Inflammatory macrophage (primary cell): ENCODE results near the gene NKAIN2.
"Not testable (repeated sequence)": the region's sequence is repeated elsewhere in the genome, so short reads cannot be mapped to it uniquely, and the experiment has no call there.

Source experiments
- DNase-seq, 2 donors: peaks; one replicate each; pipeline ENCODE4 v3.0.0-alpha.2; 2020 to 2022

The NKAIN2 gene

DNA sequence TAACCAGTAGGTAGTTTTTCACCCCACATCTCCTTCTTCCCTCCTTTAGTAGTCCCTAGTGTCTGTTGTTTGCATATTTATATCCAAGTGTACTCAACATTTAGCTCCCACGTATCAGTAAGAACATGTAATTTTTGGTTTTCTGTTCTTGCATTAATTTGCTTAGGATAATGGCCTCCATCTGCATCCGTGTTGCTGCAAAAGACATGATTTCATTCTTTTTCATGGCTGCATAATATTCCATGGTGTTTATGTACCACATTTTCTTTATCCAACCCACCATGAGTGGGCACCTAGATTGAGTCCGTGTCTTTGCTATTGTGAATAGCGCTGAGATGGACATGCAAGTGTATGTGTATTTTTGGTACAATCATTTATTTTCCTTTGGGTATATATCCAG, 306.8 kb downstream of the NKAIN2 start:
- no peak for DNase-seq

DNA sequence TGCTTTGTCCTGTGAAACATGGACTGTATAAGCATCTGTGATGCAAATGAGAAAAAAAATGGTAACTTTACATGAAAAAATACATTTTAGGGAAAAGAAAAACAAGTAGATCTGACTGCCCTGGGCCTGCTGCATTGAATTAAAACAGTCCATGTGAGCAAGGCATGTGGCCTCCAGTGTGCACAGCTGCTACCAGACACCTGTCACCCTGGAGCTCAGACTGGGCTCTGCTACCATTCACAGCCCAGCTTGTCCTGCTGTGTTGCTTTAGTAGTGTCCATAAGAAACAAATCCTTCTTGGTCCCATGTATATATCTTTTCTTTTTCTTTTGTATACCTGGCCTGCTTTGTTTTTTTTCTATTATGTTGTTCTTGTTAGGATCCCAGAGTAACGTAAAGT, 315.9 kb downstream of the NKAIN2 start:
- DNase-seq: no peak

DNA sequence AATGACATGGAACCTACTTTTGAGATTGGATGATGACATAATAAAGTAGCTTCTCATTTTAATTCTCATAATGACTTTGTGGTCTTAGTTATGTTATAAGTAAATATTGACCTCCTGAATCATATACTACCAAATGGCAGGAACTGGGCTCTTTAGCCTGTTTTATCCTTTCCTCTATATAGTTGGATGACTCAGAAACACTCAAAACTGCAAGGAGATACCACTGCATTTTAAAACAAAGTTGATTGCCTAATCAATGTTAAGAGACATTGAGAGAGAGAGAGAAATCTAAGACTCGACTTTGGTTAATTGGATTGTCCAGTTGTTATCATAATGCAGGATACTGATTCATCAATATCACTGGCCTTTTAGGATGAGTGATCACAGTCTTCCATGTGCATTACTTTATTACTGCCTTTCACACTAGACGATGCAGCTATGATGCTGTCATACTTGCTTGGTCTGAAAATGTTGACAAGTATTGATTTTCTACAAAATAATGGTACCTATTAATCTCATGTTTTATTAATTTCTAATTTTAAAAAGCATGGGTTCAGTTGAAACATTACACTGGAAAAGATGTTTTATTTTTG, 320.0 kb downstream of the NKAIN2 start:
- no peak for DNase-seq

DNA sequence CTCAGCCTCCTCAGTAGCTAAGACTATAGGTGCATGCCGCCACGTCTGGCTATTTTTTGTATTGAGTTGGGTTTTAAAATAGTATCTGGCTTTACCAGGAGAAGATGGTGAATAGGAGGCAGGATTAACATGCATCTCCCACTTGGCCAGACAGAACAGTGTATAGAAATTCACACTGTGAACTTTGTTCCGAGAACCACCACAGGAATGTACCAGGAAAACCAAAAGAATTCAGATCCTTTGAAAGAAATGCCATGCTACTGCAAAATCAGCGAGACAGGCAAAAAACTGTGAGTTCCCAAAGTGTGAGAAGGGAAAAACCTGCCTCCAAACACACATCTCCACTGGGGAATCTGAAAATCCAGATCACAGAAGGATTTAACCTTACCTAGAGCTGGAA, 327.6 kb downstream of the NKAIN2 start:
- no peak for DNase-seq

DNA sequence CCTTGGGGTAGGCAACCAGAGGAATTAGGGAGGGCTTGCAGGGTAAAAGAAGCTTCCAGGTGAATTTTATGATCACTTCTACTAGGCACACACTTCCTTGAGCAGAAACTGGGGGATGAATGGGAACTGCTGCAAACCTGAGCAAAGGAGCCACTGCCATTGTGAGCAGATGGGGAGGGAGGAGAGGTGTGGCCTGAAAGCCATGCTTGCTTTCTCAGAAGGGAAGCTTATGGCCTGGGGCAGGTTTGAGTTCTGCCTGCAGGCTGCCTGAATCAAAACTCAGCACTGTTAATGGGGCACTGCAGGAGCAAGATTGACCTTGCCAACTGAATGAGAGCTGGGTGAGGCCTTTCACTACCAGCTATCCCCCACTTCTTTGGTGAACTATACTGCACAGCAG, 328.1 kb downstream of the NKAIN2 start:
- DNase-seq: no peak

DNA sequence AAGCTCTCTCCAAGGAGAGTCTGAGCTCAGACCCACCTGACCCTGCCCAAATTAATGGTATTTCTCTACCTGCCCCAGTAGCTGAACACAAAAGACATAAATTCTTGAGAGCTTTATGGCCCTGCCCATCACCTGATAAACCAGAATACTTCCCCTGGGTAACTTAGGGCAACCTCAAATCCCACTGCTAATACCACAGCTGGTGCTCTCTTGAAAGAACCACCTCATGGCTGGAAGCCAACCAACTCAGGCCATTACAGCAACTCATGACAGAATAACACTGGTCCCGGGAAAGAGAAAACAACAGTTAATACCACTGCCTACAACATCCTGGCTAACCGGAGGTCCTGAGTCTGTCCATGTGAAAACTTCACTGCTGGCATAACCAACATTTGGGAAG, 328.6 kb downstream of the NKAIN2 start:
- DNase-seq: no peak

DNA sequence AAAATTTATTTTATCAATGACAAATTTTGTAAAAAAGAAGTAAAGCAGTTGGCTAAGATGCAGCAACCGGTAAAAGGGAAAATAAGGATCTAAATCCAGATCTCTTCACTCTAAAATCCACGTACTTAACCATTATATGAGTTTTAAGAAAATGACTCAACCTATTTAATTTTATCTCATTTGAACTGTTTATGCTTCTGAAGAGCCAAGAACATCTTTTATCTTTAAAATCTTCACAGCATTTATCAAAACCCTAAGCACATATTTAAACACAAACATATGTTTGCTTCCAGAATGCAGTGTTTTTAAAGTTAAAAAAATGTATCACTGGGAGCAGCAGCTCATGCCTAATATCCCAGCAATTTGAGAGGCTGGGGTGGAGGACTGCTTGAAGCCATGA, 339.2 kb downstream of the NKAIN2 start:
- DNase-seq: no peak

DNA sequence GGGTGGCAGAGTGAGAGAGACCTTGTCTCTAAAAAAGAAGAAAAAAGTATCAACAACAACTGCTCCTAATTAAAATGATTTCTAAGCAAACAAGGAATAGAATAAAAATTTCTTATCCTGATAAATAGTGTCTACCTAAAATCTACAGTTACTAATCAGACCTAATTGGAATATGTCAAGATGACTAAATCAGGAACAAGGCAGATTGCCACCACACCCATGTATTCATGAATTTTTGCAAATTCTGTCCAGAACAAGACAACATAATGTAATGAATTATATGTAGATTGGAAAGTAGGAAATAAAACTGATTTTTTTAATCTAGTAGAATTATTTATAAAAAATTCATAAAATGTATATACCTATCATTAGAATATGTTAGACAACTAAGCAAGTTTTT, 339.8 kb downstream of the NKAIN2 start:
- DNase-seq: no peak

DNA sequence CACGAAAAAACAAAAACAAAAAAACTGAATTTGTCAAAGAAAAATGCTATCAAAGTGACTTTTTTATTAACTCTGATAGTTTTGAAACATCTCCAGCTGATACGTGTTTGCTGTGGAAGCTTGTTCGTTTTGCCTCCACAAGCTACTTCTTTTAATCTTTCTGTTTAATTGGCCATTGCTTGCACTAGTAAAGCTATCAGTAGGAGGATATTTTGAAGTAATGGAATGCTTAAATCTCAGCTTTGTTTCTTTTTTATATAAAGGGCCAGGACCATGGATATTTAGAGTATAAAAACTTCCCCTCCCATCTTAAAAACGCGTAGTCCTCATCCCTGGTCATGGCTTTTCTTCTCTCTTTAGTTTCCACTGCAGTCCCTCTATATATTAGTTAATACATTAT, 344.0 kb downstream of the NKAIN2 start:
- no peak for DNase-seq

DNA sequence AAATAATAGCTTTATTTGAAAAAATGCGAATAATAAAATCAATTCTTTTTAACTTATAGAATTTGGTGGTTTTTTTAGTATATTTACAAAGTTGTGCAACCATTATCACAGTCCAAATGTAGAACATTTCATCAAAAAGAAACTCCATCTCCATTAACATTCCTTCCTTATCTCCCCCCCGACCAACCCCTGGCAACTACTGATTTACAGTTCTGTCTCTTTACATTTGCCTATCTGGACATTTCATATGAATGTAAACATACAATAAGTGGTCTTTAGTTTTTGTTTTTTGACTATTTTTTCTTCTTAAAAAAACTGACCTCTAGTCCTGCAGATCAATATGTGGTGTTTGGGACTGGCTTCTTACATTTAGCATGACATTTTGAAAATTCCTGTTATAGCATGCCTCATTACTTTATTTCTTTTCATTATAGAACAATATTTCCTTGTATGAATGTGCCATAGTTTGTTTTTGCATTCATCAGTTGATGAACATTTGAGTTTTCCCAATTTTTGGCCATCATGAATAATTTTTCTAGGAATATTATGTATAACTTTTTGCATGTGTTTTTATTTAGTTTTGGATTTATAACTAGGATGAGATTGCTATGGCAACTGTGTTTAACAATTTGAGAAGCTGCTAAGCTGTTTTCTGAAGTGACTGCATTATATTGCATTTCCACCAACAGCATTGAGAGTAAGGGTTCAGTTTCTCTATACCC, 344.7 kb downstream of the NKAIN2 start:
- DNase-seq: no peak

DNA sequence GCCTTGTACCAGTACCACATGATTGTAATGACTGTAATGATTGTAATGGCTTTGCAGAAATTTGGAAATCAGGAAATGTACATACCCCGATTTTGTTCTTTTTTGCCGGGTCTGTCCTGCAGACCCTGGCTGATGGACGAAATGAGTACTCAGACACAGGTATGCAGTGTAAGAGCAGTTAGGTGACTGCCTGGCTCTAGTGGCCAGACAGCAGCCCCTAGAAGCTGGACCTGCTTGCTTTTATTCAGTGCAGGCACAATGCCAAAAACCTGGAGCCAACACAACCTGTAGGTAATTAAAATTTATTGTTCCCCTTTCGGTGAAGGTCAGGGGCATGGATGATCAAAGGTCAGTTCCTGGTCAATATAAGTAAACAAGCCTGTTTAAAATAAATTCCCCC, 346.0 kb downstream of the NKAIN2 start:
- no peak for DNase-seq

DNA sequence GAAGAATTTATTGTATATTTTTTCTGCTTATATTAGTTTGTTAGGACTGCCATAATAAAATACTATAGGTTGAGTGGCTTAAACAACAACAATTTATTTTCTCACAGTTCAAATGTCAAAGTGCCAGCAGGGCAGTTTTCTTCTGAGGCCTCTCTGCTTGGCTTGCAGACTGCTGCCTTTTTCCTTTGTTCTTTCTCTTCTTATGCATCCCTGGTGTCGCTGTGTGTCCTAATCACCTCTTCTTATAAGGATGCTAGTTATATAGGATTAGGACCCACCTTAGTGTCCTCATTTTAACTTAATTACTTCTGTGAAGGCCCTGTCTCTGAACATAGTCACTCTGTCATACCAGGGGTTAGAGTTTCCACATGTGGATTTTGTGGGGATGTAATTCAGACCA, 354.4 kb downstream of the NKAIN2 start:
- no peak for DNase-seq

DNA sequence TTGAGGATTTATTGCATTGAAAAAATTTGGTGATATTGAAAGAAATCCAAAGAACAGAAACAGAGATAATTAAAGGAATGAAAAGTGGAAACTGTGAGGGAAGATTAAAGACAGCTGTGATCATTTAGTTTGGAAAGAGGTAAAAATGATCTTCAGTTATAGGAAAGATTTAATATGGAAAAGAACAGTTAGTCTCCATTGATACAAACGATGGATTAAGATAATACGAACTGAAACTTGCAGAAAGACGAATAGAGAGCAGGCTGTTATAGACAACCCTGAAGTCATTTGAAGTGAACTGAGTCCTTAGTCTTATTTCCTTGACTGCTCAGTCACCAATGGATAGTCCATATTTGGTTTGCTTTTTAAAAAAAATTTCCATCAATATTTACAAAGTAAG, 360.0 kb downstream of the NKAIN2 start:
- no peak for DNase-seq

DNA sequence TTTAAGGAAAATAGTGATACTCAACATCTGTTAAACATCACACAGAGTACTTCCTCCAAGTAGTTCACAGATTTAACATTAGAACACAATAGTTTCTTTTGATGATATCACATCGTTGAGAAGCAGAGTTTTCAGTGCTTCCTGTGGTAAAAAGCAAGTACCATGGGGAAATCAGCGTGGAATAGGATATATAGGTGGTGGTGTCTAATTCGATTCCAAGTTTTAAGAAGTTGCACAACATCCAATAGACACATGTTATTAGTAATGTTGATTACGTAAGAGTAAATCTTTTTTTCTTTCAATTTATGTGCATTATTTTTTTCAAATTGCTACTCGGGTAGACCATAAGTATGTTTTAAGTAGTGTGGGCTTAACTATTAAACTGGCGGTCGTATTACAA, 360.7 kb downstream of the NKAIN2 start:
- DNase-seq: no peak

DNA sequence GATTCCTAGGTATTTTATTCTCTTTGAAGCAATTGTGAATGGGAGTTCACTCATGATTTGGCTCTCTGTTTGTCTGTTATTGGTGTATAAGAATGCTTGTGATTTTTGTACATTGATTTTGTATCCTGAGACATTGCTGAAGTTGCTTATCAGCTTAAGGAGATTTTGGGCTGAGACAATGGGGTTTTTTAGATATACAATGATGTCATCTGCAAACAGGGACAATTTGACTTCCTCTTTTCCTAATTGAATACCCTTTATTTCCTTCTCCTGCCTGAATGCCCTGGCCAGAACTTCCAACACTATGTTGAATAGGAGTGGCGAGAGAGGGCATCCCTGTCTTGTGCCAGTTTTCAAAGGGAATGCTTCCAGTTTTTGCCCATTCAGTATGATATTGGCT, 363.6 kb downstream of the NKAIN2 start:
- DNase-seq: not testable (repeated sequence)

DNA sequence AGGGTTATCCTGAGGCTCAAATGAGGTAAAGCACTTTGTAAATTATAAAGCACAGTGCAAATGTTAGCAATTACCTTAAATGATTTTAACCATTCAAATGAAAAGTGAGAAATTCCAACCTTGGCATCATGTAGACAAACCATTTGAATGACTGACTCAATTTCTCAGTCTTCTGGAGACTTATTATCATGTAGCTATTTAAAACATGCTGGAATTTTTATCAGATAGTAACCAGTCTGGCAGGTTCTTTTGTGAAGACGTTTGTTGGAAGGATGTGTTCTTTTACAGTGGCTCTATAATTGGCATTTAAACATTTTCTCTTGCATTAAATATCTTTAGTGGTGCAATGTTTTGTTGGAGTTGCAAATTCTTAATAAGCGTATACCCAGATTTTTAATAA, 386.6 kb downstream of the NKAIN2 start:
- DNase-seq: no peak

DNA sequence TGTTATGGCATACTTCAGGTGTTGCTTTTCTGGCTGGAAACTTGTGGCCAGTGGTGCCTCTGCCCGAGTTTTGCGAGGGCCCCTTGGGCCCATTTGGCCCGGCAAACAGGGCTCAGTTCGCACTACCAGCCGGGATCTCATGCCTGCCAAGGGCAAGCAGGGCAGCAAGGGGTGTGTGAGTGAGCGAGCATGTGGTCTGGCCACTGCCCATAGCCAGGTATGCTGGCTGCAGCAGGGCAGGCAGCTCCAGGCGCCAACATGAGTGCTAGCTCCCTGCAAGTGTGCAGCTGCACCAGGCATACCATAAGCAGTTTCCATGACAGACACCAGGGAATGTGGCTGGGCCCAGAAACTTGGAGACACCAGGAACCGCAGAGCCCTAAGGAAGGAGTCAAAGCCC, 389.5 kb downstream of the NKAIN2 start:
- no peak for DNase-seq

DNA sequence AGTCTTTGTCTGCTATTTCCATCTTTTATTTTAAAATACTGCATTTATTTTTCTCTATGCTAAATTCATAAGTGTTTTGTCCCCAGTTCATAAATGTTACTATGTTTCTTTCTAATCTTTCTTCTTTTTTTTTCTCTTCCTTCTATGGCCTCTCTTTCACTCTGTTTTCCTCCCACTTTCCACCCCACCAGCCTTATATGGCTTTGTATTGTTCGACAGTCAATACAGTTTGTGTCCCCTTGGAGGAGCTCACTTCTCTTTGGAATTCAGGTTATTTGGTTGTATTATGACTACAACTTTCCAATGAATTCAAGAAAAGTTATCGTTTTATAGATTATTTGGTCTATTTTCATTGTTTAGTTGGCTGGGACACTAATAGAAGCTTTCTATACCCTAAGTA, 393.5 kb downstream of the NKAIN2 start:
- DNase-seq: no peak

DNA sequence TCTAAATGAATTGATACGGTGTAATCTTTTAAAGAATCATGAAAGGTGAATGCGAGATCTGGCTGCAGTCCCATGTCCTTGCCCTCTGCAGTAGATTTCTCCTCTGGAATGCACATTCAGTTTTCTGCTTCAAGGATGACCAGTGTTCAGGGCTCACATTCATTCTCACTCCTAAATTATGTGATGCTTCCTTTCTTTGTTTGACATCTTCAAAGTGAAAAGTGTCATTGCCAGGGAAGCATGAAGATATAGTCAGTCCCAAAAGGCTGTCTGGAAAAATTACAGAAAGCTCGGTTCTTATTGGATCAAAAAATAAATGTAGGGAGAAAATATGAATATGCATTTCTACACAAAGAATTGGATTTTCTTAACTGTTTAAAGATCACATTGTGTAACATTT, 395.6 kb downstream of the NKAIN2 start:
- no peak for DNase-seq

DNA sequence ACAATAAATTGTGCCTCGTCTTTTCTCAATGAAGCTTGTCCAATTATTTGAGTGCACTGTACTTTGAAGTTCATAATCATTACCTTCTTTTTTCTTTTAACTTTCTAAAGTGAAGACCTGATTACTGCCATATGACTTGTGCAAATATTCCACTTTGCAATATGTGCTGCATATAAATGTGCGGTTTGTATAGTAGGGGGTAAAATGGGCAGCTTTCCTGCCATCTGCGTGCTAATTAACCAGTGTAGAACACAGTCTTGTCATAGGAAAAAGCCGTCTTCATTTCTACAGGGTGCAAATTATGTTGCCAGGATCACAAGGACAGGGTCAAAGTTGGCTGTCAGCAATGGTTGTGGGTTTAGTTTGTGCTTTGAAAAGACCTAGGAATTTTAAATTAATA, 397.0 kb downstream of the NKAIN2 start:
- DNase-seq: no peak

DNA sequence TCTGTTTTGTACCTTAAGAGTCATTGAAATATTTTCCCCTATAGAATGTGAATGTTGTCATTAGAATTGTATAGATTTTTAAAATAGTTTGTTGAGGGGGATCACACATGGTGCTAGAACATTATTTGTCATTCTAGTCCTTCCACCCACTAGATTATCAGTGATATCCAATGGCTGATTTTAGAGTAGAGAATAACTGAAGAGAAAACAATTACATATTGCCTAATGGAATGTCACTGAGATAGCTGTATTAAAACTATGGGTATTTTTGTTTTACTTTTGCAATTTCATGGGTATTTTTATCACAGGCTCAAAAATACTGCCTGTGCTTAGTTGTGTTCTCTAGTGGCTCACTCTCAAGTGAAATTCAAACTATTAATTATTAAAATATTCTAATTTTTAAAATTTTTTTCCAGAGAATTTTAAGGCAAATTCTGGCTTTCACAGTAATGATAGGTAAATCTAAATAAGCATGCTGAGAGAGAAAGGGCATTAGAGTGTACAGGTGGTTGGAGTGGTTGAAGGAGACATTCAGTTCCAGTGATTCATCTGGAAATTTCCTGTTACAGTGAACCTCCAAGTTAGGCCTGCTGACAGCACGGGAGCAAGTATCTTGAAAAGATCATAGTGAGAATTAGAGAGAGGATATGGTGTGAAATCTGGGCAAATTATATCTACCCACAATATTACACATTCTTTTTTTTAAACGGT, 399.6 kb downstream of the NKAIN2 start:
- no peak for DNase-seq

DNA sequence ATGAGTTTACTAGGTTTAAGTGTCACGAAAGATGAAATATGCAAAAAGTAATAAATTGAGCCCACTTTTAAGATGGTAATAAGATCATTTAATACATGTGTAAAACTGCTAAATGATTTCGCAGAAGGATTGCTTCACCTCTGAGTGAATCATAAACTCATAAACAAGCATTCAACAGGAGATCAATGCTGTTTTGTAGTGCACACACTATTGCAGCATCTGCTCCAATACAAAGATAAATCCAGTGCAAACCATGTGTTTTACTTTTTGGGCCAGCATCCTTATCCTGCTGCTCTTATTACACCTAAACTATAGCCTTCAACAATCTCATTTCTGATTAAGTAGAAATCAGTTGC, 400.1 kb downstream of the NKAIN2 start:
- DNase-seq: no peak

DNA sequence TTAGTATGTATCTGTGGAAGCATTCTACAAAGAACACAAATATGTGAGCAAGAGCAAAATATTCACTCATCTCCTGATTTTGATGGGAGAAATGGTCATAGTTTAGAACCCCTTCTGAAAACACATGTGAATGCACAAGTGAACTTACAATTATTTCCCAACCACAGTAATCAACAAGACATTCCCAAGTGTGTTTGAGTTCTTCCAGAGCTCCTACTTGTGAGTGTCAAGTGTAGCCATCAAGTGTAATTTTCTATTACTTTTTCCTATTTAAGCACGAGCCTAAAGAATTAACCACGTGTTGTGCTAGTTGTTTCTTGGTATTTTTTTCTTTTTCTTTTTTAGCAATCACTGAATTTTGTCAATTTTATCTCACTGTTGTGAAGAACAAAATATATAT, 402.3 kb downstream of the NKAIN2 start:
- DNase-seq: no peak

DNA sequence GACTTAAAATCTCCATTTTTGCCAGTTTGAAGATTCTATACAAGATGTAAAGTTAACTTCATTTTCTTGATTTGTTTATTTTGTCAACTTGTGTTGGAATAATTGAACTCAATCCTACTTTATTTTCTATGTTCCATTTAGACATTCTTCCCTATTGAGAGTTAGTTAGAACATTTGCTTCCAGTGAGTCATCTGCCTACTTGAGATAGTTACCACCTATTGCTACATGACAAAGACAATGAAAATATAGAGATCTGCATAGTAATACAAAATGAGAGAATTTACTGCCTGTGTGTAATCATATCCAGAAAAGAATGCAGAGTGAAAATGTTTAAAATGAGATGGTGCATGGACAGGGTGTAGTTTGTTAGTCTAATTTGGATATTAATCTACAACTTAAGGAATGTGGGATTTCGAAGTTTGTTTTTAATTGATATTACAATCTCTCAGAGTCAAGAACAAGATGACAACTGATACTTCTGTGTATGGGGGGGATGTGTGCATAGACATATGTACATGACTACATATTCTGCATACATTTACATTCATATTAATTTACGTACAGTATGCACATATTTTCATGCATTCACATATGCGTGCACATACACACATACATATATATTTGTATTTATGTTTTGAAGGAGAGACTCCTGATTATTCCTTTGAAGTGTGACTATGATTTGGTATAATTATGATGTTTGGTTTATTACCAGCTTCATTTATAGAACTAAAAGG, 420.1 kb downstream of the NKAIN2 start:
- no peak for DNase-seq
